Measurements from ENCODE around the gene DCXR.

GRCh38 chr17:82049521-82049971 lies 12.0 kb upstream of the DCXR start:
- TF ChIP-seq EED (CRISPR knock-in tag; IDR thresholded peaks at IDR 0.05) (no peak), PRDM4 (CRISPR knock-in tag; IDR thresholded peaks at IDR 0.05; ENCODE audit: borderline replicate concordance) (no peak), PRPF4 (IDR thresholded peaks at IDR 0.05; ENCODE audit: low read depth, low read length, poor library complexity, severe bottlenecking) (no peak), CTCF (CRISPR knock-in tag; IDR thresholded peaks at IDR 0.05) (no peak), POLR2AphosphoS2 (IDR thresholded peaks at IDR 0.05; ENCODE audit: low read depth, low read length) (no peak), CEBPG (CRISPR knock-in tag; IDR thresholded peaks at IDR 0.05) (no peak), RAD21 (CRISPR knock-in tag; IDR thresholded peaks at IDR 0.05) (no peak), ATF3 (CRISPR knock-in tag; IDR thresholded peaks at IDR 0.05) (no peak), ZNF33B (CRISPR knock-in tag; IDR thresholded peaks at IDR 0.05) (no peak), ZNF703 (CRISPR knock-in tag; IDR thresholded peaks at IDR 0.05; ENCODE audit: borderline replicate concordance) (no peak), EZH2 (conservative IDR thresholded peaks at IDR 0.05; ENCODE audit: low read depth, low read length) (no peak), JUND (CRISPR knock-in tag; IDR thresholded peaks at IDR 0.05) (no peak)
